CD4-positive, alpha-beta T cell treated with Interleukin-12 subunit alpha and Interleukin-12 subunit beta, for 1 hour (primary cell): ENCODE results near the gene SCYL1.

Experiments used
- DNase-seq: peaks from one replicate; pipeline ENCODE4 v3.0.0-alpha.2; 2020

The SCYL1 gene

DNA sequence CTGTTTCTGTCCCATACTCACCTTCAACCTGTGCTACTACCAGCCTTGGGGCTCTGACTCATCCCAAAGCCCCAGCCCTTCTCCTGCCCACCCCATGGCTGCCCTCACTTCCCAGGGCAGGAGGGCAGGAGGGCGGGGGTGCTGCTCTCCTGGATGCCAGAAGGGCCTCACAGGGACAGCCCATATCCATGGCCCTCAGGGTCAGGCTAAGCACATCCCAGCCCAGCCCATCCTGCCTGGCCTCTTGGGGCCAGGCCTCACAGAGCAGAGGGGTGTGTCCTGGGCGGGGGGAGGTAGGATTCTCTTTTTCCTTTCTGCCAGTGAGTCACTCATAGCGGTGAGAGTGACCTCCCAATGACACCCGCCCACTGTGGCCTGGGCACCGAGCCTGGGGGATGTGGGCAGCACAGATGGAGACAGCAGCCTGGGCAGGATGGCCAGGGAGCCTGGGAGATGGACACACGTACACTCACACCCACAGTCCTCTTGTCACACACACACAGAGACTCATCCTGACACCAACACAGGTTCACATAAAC lies 30.9 kb downstream of the SCYL1 start:
- no peak for DNase-seq

GRCh38 chr11:65556470-65557279 lies 31.8 kb downstream of the SCYL1 start:
- no peak for DNase-seq

DNA sequence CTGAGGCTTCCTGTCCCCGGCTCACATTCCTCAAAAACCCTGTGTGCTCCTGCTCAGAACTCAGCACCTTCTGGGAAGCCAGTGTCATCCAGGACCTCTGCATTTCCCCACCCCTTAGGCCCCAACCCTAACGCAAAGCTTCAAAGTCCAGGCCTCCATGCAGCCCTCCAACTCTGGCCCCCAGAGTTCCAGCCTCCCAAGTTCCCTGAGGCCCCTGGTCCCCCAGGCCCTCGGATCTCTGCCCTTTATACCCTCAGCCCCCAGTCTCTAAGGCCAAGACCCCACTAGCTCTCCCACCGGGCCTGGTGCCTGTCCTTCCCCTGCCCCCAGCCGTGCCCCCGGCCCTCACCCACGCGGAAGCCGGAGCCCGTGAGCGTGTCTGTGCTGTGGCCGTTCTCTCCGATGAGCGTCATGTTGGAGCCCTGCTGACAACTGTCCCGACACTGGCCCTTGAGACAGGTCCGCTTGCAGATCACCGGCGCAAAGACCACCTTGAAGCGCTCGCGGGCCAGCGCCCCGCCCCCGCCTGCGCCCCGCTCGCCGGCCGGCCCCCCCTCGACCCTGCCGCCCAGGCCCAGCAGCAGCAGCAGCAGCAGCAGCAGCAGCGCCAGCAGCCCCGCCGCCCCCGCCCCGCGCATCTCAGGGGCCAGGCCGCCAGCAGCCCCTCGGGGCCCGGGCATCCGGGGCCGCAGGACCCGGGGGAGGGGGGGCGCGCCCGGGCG lies 32.6 kb downstream of the SCYL1 start:
- DNase-seq, result no peak

GRCh38 chr11:65558002-65558929 lies 33.4 kb downstream of the SCYL1 start, which contains the start of gene LTBP3:
Gene LTBP3 (minus strand): TSS chr11:65558359. CDS start chr11:65557959, 400 bp downstream.
- peak; percentile 60 for DNase-seq

DNA sequence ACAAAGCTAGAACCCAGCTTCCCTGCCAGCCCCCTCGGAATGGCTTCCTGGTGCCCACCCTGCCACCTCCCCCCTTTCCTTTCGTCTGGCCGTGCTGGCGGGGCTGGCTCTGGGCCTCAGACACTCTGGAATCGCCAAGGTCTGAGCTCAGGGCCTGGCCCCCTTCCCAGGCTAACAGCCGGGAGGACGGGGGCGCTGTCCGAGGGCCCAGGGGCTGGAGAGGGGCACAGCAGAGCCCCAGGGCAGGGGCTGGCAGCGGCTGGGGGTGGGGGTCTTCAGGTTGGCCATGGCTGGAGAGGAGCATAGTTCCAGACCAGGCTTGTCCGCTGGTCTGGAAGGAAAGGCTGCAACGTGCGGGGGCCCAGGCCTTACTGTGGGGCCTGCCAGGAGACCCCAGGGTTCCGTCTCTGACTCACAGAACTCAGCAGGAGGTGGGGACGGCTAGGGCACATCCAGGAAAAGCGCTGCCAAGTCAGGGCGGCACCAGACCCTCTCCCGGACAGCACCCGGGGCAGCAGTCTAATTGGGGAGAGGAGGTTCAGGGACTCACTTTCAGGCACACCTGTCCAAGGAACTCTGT lies 34.1 kb downstream of the SCYL1 start:
- DNase-seq, result no peak

GRCh38 chr11:65559535-65559934 lies 34.7 kb downstream of the SCYL1 start:
- DNase-seq, result no peak

DNA sequence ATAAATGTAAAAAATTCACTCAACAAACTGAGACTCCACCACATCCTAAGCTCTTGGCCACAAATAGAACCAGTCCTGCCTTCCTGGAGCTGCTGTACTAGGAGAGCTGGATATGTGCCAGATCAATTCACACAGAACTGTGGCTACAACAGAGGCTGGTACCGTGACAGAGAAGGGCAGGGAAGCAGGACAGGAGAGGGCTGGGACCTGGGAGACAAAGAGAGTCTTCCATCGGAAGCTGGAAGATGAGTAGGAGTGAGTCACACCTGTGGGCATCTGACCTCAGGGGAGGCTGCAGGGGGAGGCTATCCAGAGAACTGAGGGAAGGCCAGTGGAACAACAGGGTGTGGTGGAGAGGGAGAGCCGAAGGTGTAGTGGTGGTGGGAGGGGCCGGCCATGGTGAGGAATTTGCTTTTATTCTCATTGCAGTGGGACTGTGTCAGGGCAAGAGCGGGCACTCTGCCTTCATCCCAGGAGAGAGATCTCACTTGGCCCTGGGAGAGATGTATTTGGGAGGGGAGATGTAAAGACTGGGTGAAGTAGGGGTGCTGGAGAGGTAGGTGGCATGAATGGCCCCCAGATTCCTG lies 35.2 kb downstream of the SCYL1 start:
- DNase-seq, result no peak

DNA sequence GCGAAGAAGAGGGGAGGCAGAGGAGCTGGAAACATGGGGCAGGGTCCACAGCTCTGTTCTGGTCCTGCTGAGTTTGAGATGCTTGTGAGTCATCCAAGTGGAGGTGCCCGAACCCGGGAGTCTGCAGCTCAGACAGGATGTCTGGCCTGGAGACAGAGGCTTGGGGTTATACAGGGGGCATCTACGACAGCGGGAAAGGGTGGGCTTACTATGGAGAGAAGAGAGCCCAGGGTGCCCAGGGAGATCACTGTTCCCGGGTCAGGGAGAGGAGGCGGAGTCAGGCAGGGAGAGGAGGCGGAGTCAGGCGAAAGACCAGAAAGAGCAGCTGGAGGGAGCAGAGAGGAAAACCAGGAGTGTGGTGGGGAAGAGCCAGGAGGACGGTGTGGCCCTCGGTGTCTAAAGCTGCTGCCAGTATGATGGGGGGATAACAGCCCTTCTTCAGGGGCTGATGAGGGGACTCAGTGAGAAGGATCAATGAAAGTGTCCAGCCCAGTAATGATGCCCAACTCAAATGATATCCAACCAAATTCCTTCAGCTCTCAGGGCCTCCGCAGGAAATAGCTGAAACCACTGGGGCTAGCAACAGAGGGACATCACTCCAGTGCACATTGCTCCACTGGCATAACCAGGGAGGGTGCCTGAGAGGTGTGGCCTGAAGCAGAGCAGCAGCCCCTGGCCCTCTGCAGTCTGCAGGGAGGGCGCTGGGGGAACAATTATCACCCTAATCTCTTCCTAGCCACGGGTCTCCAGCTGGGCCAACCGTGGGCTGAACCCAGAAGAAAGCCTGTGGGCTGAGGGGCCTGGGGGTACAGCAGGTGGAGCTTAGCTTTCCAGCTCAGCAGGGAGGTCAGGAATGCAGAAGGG lies 35.9 kb downstream of the SCYL1 start:
- DNase-seq, result no peak

- DNase-seq, result no peak
Observed at GRCh38 chr11:65562020-65562419, 37.1 kb downstream of the SCYL1 start.

DNA sequence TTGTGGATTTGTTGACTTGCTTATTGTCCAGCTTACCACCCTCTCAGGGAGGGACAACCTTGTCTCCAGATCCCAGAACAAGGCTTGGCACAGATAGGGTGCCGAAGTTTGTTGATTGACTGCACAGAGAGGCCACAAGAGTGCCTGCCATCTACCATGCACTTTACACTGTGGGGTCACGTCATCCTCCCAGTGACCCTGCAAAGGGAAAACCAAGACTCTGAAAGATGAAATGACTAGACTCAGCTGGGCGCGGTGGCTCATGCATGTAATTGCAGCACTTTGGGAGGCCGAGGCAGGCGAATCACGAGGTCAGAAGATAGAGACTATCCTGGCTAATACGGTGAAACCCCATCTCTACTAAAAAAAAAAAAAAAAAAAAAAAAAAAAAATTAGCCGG lies 37.9 kb downstream of the SCYL1 start:
- DNase-seq, result no peak

DNA sequence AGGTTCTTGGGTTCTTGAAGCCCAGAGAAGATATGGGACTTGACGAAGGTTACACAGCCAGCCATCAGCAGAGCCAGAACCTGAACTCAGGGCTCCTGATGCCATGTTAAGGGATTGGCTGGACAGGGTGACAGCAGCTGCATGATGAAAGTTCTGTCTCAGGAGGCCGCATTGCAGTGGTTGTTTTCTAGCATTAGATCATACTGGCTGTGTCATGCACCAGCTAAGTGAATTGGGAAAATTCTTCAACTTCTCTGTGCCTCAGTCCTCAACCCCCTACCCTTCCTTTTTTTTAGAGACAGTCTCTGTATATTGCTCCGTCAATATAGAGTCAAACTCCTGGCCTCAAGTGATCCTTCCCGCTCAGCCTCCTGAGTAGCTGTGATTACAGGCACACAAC lies 38.7 kb downstream of the SCYL1 start:
- no peak for DNase-seq

DNA sequence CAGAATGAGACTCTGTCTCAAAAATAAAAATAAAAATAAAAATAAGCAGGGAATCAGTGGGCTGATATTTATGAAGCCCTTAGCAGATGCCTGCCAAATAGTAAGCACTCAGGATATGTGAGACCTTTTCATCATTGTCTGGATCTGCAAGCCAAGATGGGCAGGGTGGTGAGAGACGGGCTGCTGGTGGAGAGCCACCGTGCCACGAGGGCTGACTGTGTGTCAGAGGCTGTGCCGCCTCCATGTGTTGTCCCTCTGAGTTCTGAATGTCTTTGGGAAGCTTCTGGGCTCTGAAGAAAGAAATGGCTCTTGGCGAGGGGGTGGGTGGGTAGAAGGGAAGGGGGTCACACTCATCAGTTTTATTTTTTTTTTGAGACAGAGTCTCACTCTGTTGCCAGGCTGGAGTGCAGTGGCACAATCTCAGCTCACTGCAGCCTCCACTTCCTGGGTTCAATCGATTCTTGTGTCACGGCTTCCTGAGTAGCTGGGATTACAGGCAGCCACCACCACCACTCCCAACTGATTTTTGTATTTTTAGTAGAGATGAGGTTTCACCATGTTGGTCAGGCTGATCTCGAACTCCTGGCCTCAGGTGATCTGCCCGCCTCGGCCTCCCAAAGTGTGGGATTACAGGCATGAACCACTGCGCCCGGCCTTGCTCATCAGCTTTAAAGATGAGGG lies 40.1 kb downstream of the SCYL1 start:
- DNase-seq, result peak; percentile 59

GRCh38 chr11:65565624-65566453 lies 41.0 kb downstream of the SCYL1 start:
- DNase-seq, result peak; percentile 79

GRCh38 chr11:65569164-65569972 lies 44.5 kb downstream of the SCYL1 start:
- no peak for DNase-seq

DNA sequence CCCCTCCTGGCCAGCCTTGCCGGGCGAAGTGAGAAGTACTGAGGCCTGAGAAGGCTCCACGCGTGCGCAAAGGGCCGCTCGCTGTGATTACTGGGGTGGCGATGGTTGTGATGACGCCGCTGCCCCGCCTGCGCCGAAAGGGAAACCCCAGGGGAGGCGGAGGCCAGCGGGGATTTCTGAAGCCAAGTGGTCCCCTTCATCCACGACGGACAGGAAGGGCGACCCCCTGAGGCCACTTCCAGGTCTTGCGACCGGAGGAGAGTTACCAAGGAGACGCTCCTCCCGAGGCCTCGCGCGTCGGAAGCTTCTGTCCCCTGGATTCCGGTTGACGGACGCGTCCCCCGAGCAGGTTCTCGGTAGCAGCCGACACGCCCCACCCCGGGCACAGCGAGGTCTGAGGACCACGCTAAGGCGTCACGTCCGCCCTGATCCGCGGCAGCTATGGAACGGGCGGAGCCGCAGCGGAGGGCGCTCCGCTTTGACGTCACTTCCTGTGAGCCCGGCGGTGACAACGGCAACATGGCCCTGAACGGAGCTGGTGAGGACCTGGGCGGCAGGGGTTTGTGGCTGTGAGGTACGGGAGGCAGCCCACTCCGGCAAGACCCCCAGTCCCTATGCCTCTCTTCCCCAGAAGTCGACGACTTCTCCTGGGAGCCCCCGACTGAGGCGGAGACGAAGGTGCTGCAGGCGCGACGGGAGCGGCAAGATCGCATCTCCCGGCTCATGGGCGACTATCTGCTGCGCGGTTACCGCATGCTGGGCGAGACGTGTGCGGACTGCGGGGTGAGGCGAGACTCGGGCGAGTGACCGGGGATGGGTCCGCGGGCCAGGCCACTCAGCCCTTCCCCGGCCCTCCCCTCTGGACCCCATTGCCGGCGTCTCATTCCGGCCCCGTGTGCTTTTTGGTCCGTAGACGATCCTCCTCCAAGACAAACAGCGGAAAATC lies 45.4 kb downstream of the SCYL1 start, which contains the start of gene ZNRD2:
TSS of gene ZNRD2 (plus strand) at position 505 of the 946 bp plus-strand sequence. CDS start at position 520, 15 bp downstream.
- DNase-seq, result peak; percentile 98

GRCh38 chr11:65571420-65571819 lies 46.5 kb downstream of the SCYL1 start:
- no peak for DNase-seq

GRCh38 chr11:65571940-65572339 lies 47.1 kb downstream of the SCYL1 start:
- DNase-seq, result peak; percentile 40
